GM19455 (cell line): ENCODE results near the gene GRID2.

Experiments
- ATAC-seq: cut with Tn5 transposase; IDR thresholded peaks from one replicate; pipeline ENCODE4 v1.9.1; 2021; ENCODE audit not compliant: unreplicated experiment

The GRID2 gene

DNA sequence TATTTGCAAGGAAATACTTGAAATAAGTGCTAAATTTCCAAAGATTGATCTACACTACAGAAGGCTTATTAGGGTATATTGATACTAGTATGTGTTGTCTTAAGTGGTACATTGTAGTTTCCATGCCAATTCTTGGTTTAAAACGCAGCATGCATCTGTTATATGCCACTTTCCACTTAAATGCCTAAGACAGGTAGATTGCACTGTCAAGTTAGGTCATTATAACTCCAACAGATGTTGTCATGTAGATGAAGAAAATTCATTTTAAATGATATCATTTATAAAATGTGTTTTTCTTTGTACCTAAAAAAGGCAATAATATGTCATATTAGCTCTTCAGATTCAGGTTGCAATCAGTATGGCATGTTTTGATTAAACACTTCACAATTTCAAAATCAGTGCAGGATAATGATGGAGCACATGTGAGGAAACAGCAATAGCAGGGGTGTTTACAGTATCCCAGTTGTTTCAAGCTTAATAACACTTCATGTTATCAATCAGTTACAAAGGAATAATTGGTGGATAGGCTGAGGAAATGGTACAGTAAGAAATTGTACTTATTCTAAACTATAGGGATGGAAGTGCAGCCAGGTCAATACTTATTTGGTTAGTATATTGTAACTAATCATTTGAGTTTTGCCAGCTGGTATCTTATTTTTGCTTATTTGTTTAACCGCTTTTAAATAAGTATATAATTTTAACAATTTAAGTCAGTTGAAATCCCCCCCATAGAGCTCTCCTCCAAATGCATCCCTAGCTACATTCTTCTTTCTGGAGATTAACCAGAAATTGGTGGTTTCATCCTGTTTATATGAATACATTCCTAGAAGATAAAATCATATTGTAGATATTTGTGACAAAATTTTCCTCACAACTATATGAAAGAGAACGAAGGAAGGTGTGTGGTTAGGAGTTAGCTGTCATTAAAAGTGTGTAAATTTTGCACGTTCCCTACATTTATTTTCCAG lies 1070.4 kb downstream of the GRID2 start:
- ATAC-seq = no peak

DNA sequence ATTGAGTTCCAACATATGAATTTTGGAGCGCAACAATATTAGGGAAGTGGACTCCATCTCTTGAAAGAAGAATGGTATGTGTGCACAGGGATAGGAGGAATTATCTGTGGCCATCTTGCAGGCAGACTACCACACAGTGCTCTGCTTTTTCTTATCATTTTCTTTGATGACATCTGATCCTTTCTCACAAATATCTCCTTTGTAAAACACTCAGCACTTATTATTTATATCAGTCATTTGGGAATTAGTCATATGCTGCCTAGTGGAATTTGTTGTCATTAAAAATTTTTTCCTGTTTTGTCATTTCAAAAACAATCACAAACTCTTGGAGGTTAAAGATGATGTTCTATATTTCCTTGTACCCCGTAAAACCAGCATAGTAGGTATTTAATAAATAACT lies 1080.5 kb downstream of the GRID2 start:
- ATAC-seq = no peak

DNA sequence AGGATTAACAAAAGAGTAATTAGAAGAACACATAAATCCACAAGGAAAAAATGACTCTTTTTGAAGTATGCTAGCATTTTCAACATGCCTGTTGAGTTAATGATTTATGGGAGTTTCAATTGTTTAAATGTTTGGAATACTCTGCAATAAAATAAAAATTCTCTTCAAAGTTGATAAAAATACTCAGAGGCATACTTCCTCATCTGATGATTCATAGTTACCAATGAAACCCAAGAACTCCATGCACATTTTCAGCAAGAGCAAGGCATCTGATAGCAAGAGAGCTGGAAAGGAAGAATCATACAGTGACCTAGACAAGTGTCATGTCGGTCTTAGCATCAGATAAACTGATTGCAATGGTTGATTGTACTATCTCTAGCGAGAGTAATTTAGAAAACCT lies 1081.1 kb downstream of the GRID2 start:
- no peak for ATAC-seq

DNA sequence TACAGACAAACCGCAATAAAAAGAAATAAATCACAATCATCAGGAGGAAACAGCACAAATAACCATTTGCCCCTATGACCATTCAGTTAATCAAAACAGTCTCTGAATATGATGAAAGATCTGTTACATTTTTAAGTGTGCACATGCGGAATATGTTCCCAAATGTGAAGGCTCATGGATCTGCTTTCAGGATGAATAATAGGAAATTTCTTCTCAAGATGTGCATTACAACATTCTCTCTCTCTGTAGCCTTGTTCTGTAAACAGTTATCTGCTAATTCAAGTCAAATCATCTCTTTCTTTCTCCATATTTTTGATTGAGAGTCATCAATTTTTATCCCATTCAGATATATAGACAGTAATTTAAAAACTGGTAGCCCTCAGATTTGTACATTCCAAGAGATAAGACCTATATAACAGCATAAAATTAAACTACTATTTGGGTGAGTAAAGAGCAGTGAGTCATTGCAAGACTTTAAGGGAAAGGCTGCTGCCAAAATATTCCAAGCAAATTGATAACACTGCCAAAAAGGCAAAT lies 1090.8 kb downstream of the GRID2 start:
- no peak for ATAC-seq

DNA sequence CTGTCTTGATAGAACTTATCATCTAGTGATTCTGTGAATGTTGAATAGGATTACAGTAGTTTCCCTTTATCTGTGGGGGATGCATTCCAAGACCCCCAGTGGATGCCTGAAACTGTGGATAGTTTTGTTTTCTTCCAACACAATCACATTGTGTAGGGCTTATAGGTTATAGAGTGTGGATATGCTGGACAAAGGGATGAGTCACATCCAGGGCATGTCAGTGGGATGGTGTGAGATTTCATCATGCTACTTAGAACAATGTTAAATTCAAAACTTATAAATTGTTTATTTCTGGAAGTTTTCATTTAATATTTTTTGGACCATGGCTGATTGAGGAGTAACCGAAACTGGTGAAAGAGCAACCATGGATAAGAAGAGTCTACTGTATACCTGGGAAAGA lies 1092.5 kb downstream of the GRID2 start:
- no peak for ATAC-seq

DNA sequence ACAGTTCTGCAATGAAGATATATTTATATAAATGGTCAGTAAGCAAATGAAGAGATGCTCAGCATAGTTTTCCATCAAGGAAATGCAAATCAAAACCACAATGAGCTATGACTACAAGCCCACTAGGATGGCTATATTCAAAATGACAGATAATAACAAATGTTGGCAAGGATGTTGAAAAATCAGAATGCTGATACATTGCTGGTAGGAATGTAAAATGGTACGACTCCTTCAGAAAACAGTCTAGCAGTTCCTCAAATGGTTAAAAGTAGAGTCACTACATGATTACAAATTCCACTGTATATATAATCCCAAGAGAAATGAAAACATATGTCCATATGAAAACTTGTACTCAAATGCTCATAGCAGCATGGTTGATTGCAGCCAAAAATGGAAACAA lies 1099.8 kb downstream of the GRID2 start:
- ATAC-seq = no peak

DNA sequence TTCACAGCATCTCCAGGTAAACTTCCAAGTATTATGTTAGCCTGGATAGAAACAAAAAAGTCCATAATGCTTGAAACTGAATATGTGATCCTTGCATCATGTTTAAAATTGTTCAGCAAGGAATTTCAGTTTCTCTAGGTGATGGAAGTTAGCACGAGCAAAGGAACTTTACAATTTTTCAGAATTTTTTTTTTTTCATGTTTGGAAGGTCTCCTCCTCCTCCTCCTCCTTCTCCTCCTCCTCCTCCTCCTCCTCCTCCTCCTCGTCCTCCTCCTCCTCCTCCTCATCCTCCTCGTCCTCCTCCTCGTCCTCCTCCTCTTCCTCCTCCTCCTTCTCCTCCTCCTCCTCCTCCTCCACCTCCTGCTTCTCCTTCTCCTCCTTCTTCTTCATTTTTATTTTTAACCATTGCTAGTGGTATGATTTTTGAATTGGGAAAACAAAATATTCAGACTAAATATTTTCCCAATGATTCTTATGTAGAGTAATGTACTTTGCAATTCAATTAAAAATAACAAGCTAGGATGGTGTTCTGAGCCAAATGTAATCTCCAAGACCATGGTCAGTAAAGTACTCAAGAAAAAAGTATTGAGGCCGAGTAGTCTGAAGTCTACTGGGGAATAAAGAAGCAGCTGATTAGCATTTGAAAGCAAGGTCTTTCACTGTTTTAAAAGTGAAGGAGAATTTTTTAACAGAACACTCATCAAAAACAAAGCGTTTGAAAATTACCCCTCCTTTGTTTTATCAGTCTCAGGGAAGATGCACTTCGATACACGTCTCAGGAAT lies 1103.9 kb downstream of the GRID2 start:
- no peak for ATAC-seq

DNA sequence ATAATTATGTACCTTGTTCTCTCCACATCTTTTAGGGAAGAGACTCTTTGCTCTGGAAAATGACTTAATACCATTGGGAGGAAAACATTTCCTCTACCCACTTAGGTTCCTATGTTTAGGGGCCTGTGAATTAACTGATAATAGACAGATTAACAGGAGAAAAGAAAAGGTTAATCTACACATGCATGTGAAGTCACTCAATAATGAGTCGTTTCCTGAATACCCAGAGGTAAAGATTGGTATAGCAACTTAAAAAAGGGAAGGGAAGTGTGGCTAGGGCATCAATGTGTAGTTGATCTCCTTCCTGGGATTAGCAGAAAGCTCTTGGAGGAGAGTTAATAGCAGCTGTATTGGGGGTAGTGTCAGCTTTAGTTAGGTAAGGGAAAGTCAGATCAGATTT lies 1105.3 kb downstream of the GRID2 start:
- no peak for ATAC-seq

DNA sequence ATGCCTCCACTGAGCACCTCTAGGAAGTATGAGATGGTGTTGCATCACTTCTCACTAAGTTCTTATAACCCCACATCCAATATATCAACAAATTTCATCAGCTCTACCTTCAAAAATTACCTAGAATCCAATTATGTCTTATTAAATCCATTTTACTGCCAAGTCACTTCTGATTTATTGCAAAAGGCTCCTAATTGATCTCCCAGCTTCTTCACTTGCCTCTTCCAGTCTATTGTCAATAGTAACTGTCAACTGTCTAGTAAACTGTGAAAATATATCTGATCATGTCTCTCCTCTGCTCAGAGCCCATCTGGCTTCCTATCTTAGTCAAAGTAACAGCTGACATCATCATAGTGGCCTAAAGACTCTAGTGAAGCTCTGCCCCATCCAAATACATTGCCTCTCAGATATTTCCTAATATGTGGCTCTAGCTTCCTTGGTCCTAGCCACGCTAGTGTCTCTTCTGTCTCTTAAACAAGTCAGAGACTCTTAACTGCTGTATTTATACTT lies 1110.3 kb downstream of the GRID2 start:
- ATAC-seq = no peak

DNA sequence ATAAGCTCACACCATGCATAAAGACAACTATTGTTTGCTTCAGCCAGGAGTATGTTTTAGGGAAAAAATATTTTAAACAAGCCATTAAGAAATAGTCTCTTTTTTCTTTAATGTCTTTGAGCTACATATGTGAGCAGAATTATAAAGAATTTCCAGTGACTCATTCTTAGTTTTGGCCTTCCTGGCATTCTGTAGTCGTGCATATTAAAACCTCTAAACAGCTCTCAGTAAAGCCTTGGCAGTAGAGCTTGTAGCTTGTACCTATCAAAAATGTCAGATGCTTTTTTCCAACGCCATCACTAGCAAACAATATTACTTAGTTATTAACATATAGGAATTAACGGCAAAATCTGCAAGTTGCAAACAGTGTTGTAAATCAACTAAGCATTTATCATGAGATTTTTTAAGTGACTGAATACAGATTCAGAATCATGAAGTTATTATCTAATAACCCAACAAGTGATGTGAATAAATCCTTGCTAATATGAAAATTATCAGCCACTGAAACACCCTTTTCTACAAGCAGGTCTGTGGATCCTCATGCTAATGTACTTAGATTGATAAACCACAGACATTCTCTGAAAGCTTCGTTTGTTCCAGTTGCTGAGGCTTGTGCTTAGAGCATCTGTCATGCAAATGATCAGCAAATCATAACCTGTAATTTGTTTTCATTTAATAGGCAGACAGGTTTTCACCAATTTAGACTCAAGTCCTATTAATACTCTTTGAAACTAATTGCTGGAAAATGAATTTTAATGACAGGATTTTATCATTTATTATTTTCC lies 1112.8 kb downstream of the GRID2 start:
- no peak for ATAC-seq

DNA sequence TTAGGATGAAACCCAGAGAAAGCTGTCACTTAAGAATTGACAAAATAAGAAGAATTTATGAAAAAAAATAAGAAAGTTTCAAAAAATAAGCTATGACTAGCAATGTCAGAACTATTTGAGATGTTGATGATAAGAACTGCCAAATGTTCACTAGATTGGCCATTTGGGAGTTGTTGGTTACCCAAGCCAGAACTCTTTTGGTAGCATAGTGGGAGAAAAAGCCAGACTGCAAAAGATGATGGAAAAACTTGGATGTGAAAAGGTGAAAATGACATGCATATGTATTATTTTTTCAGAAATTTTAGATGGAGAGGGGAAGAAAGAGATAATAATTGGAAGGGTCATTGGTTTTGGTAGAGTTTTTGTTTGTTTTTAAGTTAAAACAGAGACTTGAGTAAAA lies 1127.6 kb downstream of the GRID2 start:
- no peak for ATAC-seq

DNA sequence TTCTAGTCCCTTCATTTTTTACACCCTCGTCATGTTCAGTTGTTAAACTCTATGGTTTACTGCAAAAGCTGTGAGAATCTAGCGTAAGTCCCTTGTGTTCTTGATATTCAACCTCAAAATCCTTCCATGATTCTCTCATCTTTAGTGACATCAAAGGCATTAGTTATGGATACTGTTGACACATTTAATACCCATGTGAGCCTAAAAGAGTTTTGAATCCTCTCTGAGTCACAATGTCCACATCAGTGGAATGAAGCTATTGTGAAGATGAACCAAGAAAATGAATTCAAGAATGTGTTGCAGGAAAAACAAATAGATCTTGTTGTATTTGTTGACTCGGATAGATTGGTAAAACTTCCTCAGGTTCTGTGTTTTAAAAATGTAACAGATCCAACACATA lies 1130.1 kb downstream of the GRID2 start:
- ATAC-seq = no peak

DNA sequence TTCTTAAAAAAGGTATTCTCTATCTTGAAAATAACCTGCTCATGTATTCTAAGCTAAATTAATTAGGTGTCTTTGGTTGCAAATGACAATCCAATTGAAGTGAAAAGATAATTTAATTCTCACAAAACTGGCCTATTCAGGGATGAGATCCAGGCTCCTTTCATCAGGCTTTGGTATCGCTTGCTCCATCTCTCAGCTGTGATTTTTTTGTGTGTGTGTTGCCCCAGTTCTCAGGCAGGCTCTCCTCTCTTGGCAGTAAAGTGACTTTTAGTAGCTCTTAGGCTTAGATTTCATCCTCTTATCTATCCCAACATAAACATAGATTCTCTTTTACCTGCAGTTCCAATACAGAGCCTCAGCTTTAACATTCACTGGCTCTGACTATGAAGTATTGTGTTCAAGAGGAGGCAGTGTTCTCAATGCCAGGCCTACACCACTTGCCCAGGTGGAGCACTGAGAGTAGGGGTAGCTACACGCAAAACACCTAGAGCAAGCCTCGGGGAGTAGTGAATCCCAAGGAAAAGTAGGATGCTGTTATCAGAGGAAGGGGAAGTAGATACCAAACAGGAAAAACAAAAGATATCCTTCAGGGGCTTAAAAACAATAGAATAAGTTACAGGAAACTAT lies 1132.3 kb downstream of the GRID2 start:
- no peak for ATAC-seq

DNA sequence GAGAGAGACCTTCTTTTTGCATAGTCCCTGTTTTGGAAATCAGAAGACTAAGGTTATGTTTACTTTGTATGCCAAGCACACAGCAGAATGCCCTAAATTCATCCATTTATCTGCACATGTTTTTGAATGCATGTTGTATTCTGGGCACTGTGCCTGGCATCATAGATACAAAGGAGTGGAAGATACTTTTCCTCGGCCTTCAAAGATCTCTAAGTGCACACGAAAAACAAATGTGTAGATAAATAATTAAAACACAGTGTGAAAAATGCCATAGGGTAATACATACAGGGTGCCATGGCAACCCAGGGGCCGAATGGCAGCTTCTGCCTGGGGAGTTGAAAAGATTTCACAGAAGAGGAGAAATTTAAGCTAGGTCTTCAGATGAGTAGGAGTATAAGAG lies 1134.2 kb downstream of the GRID2 start:
- ATAC-seq = no peak

DNA sequence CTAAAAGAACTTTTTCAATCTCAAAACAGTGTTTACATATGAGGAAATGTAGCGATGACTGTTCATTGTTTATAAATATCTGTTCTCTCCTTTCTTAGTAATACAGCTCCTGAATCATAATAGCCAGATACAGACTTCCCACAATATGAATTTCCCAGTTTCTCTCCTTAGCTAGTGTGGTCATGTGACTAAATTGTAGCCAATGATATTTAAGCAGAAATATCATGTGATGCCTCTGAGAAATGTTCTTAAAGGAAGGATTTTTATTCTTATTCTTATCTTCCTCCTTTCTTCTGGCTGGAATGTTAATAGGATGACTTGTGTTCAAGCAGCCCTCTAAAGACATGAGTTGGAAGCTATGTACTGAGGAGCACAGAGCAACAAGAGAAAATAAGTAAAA lies 1141.1 kb downstream of the GRID2 start:
- no peak for ATAC-seq

DNA sequence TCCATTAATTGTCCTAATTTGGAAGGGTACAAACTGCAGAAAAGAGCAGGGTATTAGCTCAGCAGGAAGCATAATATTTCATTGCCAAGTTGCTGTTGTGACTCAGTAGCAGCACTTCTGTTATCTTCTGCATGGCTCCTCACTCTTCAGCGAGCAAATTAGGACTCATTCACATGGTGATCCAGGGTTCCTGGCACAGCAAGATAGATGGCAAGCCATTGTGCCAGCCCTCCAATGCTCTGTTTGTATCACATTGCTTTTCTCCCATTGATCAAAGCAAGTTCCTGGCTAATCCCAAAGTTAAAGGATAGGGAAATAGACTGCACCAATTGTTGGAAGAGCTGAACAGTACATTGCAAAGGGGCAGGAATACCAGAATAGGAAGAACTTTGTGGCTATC lies 1142.3 kb downstream of the GRID2 start:
- no peak for ATAC-seq

DNA sequence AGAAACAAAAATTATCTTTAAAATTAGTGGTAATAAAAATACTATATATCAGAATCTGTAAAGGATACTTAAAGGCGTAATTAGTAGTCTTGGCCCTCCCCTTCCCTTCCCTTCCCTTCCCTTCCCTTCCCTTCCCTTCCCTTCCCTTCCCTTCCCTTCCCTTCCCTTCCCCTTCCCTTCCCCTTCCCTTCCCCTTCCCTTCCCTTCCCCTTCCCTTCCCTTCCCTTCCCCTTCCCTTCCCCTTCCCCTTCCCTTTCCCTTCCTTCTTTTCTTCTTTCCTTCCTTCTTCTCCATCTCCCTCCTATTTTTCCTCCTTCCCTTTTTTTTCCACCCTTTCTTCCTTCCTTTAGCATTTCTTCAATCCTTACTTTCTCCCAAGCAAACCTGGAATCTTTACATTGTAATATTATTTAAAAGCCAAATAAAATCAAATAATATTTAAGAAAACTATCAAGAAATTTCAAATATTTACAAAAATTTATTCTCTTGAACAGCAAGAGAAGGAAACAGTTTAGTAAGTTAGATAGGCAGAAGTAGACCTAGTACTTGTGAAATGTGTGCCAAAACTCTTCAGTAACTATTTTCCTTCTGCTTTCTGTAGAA lies 1145.0 kb downstream of the GRID2 start:
- no peak for ATAC-seq

DNA sequence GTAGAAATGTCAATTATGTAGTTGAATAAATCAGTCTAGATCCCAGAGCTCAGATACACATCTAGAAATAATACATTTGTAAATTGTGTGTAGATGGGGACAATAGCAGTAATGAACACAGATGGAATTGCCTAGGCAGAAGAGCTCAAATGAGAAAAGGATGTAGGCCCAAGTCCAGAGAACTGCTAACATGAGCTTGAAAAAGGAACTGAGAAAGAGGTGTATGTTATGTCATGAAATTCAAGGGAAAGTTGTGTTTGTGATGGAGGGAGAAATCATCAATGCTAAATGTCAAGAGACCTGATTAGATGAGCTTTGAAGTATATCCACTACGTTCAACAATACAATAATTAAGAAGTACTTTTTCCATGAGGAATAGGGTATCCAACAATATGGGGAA lies 1148.2 kb downstream of the GRID2 start:
- ATAC-seq = no peak

DNA sequence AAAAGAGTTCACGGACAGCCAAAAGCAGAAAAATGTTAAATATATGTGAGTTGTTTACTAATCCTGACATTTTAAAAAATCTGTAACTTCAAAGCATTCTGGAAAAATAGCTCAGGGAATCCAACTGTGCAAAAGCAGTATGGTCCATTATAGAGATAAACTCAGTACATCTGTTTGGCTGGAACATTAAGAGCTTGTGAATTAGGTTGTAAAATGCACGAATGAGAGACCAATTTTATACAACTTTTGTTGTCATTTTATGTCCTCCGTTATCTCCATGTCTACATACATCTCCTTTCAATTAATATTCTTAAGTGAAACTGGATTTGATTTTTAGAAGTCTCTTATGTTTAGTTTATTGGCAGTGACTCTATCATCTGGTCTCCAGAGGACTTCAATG lies 1157.8 kb downstream of the GRID2 start:
- no peak for ATAC-seq

DNA sequence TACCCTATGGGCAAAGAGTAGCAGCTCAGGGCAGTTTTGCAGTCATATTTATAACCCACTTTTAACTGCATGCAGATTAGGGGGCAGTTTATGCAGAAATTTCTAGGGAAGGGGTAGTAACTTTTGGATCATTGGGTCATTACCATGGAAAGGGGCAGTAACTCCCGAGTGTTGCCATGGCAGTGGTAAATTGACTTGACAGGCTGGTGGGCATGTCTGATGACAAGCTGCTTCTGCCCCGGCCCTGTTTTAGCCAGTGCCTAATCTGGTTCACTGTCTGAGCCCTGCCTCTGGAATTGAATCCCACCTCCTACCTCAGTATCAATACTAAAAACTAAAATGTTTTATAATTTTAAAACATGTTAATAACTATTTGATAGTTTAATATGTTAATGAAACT lies 1162.7 kb downstream of the GRID2 start:
- ATAC-seq = no peak
